Tibial nerve (tissue), 4 donors: ENCODE data around the gene CCDC70.

Experiments
- CTCF ChIP-seq, 5 experiments: fragments of 200-600 bp in 3 of 5; fragments of 450-650 bp in 2 of 5; sonication (generic) in 3 of 5; IDR thresholded peaks; one replicate each; pipeline ENCODE4 v1.5.1; 2016 to 2019; ENCODE audit warnings: antibody characterized with exemption in 5 of 5, mild to moderate bottlenecking in 3 of 5, moderate library complexity in 2 of 5
- EP300 ChIP-seq, 2 donors: sonication (generic); formaldehyde crosslinking; IDR thresholded peaks; one replicate each; pipeline ENCODE4 v1.6.1; 2017; ENCODE audit warnings: antibody characterized with exemption in 2 of 2, mild to moderate bottlenecking in 1 of 2
- POLR2A ChIP-seq, 2 donors: fragments of 450-650 bp; IDR thresholded peaks; one replicate each; pipeline ENCODE4 v1.6.1; 2017; ENCODE audit warnings: antibody characterized with exemption in 2 of 2, mild to moderate bottlenecking in 2 of 2, moderate library complexity in 2 of 2

GRCh38 chr13:51819544-51819943 is 42.2 kb upstream of the CCDC70 start:
- no peak for TF ChIP-seq CTCF (IDR thresholded peaks at IDR 0.05)
- TF ChIP-seq POLR2A (IDR thresholded peaks at IDR 0.05) = no peak
- no peak for TF ChIP-seq EP300 (IDR thresholded peaks at IDR 0.05)
